CD8-positive, alpha-beta memory T cell (primary cell): Measurements from ENCODE around the gene PPIF. TPM values are rescaled to one million over a fixed set of nuclear protein-coding genes. Genes with fewer than 3 reads are reported as not detected.

Source experiments
- CTCF ChIA-PET: fragments of 350-600 bp; sonication (Branson Sonifier 250); formaldehyde crosslinking; loops from one replicate; lab custom pipeline; 2021; ENCODE audit warnings: antibody characterized with exemption; lab: Charles Lee
- POLR2A ChIA-PET: fragments of 350-600 bp; sonication (Branson Sonifier 250); formaldehyde crosslinking; loops from one replicate; lab custom pipeline; 2021; ENCODE audit warnings: antibody characterized with exemption; lab: Charles Lee
- DNase-seq, 5 donors: peaks; one replicate each; pipeline versions ENCODE4 v3.0.0 to v3.0.0-alpha.2; 2020 to 2022; ENCODE audit warnings: mixed read lengths in 1 of 5
- H3K27ac ChIP-seq: one replicate; pipeline ENCODE4 v1.7.0; 2013; ENCODE audit warnings: low read depth, mild to moderate bottlenecking, low read length, moderate library complexity
- H3K27me3 ChIP-seq: 2 replicates; pipeline ENCODE4 v1.7.0; 2013; ENCODE audit warnings: low read length, mild to moderate bottlenecking; ENCODE audit not compliant: insufficient read depth, poor library complexity, severe bottlenecking
- H3K36me3 ChIP-seq: 2 replicates; pipeline ENCODE4 v1.7.0; 2013; ENCODE audit warnings: mild to moderate bottlenecking, low read length, moderate library complexity; ENCODE audit not compliant: insufficient read depth
- H3K4me1 ChIP-seq: 2 replicates; pipeline ENCODE4 v1.7.0; 2013; ENCODE audit warnings: mild to moderate bottlenecking, low read length, moderate library complexity; ENCODE audit not compliant: insufficient read depth
- H3K4me3 ChIP-seq: 2 replicates; pipeline ENCODE4 v1.7.0; 2013; ENCODE audit warnings: mild to moderate bottlenecking, low read length
- H3K9me3 ChIP-seq: 2 replicates; pipeline ENCODE4 v1.7.0; 2013; ENCODE audit warnings: mild to moderate bottlenecking, low read length
- H3K27ac Mint-ChIP-seq, 8 donors: one replicate each; pipeline ENCODE4 v1.8.0; 2020 to 2021; ENCODE audit warnings: mixed read lengths in 8 of 8, mild to moderate bottlenecking in 6 of 8, inconsistent platforms in 3 of 8, moderate library complexity in 3 of 8
- H3K27me3 Mint-ChIP-seq, 2 donors: one replicate each; pipeline ENCODE4 v1.8.0; 2020 to 2021; ENCODE audit warnings: mixed read lengths in 2 of 2, mild to moderate bottlenecking in 1 of 2, moderate library complexity in 1 of 2
- H3K36me3 Mint-ChIP-seq, 3 donors: one replicate each; pipeline ENCODE4 v1.8.0; 2020 to 2021; ENCODE audit warnings: mixed read lengths in 3 of 3, inconsistent platforms in 1 of 3, mild to moderate bottlenecking in 1 of 3
- H3K4me1 Mint-ChIP-seq, 3 donors: one replicate each; pipeline ENCODE4 v1.8.0; 2020 to 2021; ENCODE audit warnings: mixed read lengths in 3 of 3, inconsistent platforms in 1 of 3, mild to moderate bottlenecking in 1 of 3
- H3K4me3 Mint-ChIP-seq, 7 donors: one replicate each; pipeline ENCODE4 v1.8.0; 2020 to 2021; ENCODE audit warnings: mixed read lengths in 7 of 7, mild to moderate bottlenecking in 6 of 7, moderate library complexity in 4 of 7, inconsistent platforms in 2 of 7
- H3K9me3 Mint-ChIP-seq, 5 donors: one replicate each; pipeline ENCODE4 v1.8.0; 2020 to 2022; ENCODE audit warnings: mixed read lengths in 5 of 5, mild to moderate bottlenecking in 3 of 5, moderate library complexity in 2 of 5, inconsistent platforms in 1 of 5
- polyA plus RNA-seq: library from polyadenylated mRNA; unstranded; fragments of 300-500 nt; fragmentation: Illumina TruSeq; gene quantifications from one replicate; pipeline ENCODE4 v1.2.3, GENCODE V29; 2021
- total RNA-seq, 2 experiments: library from RNA; stranded (reverse); gene quantifications; one replicate each; pipeline ENCODE4 v1.2.3, GENCODE V29; 2021

Gene PPIF
- total and polyA plus RNA-seq, 3 experiments from 2014 or later = 13.7 to 181 (median 173) TPM

DNA sequence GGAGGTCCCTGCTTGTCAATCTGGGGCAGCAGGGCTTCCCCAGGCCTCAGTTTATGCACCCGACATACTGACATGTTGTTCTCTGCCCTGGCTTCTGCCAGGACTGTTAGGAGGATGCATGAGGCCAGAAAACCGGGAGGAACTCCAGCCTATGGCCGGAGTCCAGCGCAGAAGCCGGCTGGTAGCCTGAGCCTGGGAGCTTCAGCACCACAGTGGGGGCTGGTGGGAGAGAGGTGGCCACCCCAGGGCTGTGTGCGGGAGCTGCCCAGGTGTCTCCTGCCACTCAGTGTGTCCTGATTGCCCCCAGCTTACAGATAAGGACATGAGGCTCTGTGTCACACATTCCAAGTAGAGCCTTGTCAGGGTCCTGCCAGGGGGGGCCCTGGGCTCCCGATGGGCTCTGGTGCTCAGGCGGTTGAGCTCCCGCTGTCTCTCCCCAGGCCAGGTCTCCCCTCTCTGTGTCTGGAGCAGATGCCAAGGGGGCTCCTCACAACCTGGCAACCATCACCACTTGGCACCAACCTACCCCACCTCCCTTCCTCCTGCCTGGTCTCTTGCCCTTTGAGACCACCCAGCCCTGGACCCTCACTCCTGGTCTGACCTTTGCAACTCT lies 32.3 kb downstream of the PPIF start:
- H3K9me3 Mint-ChIP-seq = no peaks in the 10 kb centered on the region

DNA sequence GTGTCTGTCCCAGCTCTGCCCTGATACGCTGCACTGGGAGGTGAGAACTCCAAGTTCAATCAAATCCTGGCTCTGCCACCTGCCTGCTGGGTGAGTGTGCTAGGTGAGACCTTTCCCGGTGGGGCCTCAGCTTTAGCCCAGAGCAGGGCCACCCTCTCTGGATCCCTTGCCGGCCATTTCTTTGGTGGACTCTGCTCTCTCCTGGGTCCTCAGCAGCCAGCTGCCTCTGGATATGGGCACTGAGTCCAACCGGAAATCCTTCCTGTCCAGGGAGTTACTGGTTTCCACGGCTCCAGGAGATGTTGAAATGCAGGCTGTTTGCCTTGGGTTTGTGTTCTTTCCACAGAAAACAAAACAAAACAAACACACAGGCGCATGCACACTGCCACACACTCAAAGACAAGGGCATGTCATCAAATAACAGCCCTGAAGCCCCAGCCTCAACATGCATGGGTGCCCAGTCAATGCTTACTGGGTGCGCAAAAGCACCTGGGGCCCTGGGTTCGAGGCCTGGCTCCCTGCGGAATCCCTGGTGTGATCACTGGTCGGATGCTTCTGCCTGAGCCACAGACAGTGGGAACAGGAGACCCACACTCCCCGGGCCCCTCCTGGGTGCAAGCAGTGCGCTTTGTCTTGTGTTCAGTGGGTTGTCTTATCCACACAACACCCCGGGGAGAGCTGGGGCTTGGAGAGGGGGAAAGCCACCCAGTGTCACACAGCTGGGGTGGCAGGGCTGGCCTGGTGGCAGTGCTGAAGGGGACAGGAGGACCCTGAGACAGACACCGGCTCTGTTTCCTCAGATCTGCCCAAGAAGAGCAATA lies 33.1 kb downstream of the PPIF start:
- Histone ChIP-seq H3K36me3 (no peaks in the 10 kb centered on the region), H3K27me3 (no peaks in the 10 kb centered on the region), H3K9me3 (no peaks in the 10 kb centered on the region), H3K4me3 (no peak overlapping the region), H3K4me1 (no peaks in the 10 kb centered on the region), H3K27ac (no peak overlapping the region)
- ChIA-PET CTCF (no interaction called here), POLR2A (no interaction called here)
- H3K36me3 Mint-ChIP-seq = no peaks in the 10 kb centered on the region
- no peaks in the 10 kb centered on the region for H3K4me1 Mint-ChIP-seq
- no peaks in the 10 kb centered on the region for H3K9me3 Mint-ChIP-seq
- H3K27ac Mint-ChIP-seq = no peak overlapping the region
- no peak overlapping the region for H3K4me3 Mint-ChIP-seq
- no peaks in the 10 kb centered on the region for H3K27me3 Mint-ChIP-seq
- DNase-seq = no peak

More for the DNA sequence above, 32.3 kb downstream of the PPIF start:
- H3K36me3 Mint-ChIP-seq = no peaks in the 10 kb centered on the region
- H3K27ac Mint-ChIP-seq = no peak overlapping the region
- no peaks in the 10 kb centered on the region for H3K36me3 ChIP-seq
- POLR2A ChIA-PET = no interaction called here
- peaks cover 0 to 2% (median 2%) of the 10 kb centered on the region in 3 donors for H3K4me1 Mint-ChIP-seq
- H3K27me3 ChIP-seq = no peaks in the 10 kb centered on the region
- peaks cover 4% of the 10 kb centered on the region for H3K4me1 ChIP-seq
- CTCF ChIA-PET = no interaction called here
- no peak overlapping the region for H3K4me3 Mint-ChIP-seq
- no peaks in the 10 kb centered on the region for H3K9me3 ChIP-seq
- peaks cover 0 to 1% of the 10 kb centered on the region in 2 donors for H3K27me3 Mint-ChIP-seq
- no peak overlapping the region for H3K27ac ChIP-seq
- no peak overlapping the region for H3K4me3 ChIP-seq
- no peak for DNase-seq

DNA sequence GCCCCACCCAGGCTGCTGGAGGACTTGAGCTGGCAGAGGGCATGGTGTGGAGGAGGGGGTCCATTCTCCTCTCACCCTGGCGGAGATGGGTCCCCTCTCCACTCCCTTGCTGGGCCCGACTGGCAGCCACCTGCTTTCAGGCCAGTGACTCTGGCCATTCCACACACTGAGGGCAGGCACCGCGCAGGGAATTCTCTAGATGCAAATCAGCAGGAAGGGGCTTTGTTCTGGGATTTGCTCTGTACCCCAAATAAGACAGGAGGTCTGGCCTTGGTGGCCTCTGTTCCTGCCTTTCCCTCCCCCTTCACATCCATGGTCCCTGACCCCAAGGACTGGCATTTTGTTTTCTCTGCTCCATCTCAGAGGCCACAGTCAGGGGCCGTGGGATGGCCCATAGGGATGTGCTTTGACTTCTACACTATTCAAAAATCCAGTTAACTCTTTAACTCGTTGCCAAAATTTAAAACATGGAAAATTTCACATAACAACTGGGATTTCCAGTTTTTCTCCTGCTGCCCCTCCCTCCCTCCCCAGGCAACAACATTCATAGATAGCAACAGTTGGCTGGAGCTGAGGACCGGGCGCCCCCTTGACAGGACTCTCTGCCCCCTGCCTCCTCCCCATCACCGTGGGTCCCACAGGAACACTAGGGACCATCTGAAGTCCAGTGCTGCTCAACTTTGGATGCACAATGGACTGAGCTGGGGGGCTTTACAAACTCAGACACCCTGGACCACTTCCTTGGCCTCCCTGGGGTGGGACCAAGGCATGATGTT lies 33.9 kb downstream of the PPIF start:
- Mint-ChIP-seq H3K4me3 (no peak overlapping the region), H3K9me3 (no peaks in the 10 kb centered on the region), H3K36me3 (no peaks in the 10 kb centered on the region), H3K27me3 (no peaks in the 10 kb centered on the region), H3K27ac (no peak overlapping the region), H3K4me1 (no peaks in the 10 kb centered on the region)
- H3K36me3 ChIP-seq = no peaks in the 10 kb centered on the region
- CTCF ChIA-PET = no interaction called here
- H3K27ac ChIP-seq = no peak overlapping the region
- peak in 1 of 5 donors; percentile 35 for DNase-seq
- H3K4me3 ChIP-seq = no peak overlapping the region
- POLR2A ChIA-PET = no interaction called here
- no peaks in the 10 kb centered on the region for H3K27me3 ChIP-seq
- H3K4me1 ChIP-seq = no peaks in the 10 kb centered on the region
- no peaks in the 10 kb centered on the region for H3K9me3 ChIP-seq

DNA sequence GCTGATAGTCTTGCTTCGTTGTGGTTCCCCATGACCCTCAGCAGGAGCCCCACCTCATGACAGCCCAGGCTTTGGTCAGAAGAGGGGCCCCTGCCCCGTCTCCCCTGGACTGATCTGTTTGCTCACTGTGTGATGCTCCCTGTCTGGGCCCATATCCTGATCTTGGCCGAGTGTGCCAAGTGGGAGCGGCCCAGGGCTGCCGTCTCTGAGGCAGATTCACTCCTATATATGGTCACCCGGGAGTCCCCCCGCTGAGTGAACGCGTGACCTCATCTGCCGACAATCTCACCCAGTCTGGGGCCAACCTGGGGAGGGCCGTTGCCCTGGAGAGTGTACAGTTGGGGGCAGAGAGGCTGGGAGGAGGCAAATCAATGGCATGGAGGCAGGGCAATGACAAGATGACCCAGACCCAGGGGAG lies 34.5 kb downstream of the PPIF start:
- H3K27me3 ChIP-seq = no peaks in the 10 kb centered on the region
- H3K4me1 ChIP-seq = no peaks in the 10 kb centered on the region
- no peak overlapping the region for H3K4me3 ChIP-seq
- H3K27ac Mint-ChIP-seq = no peak overlapping the region
- no peak overlapping the region for H3K4me3 Mint-ChIP-seq
- no peaks in the 10 kb centered on the region for H3K9me3 ChIP-seq
- no peak overlapping the region for H3K27ac ChIP-seq
- ChIA-PET POLR2A (no interaction called here), CTCF (no interaction called here)
- no peaks in the 10 kb centered on the region for H3K9me3 Mint-ChIP-seq
- H3K36me3 ChIP-seq = no peaks in the 10 kb centered on the region
- DNase-seq = peak in 1 of 5 donors; percentile 46
- no peaks in the 10 kb centered on the region for H3K4me1 Mint-ChIP-seq
- no peaks in the 10 kb centered on the region for H3K27me3 Mint-ChIP-seq
- no peaks in the 10 kb centered on the region for H3K36me3 Mint-ChIP-seq

DNA sequence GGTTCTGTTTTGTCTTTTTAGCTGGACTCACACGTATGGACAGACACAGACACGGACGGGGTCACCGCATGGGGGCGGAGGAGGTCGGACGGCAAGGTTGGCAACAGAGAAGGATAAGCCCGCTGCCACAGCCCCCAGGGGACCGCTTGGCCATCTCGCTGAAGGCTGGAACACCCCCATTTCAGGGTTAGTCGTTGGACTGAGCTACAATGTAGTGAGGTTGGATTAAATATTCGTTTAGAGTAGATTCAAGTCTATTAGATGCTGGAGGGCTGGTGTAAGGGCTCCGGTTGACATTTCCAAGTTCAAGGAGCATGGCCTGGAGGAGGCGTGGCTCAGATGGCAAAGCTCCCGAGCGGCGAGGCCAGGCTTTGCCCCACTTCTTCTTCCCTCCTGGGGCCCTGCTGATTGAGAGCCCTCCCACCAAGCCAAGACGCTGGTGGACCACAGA lies 35.2 kb downstream of the PPIF start:
- no peaks in the 10 kb centered on the region for H3K9me3 Mint-ChIP-seq
- Histone ChIP-seq H3K9me3 (no peaks in the 10 kb centered on the region), H3K4me1 (no peaks in the 10 kb centered on the region), H3K4me3 (no peak overlapping the region), H3K36me3 (no peaks in the 10 kb centered on the region), H3K27ac (no peak overlapping the region), H3K27me3 (no peaks in the 10 kb centered on the region)
- peak overlapping the region in 1 of 8 donors; percentile 66 for H3K27ac Mint-ChIP-seq
- CTCF ChIA-PET = interaction anchor here (0.8 kb wide), 1 partner anchor 38 kb away, joined by 3 read pairs; no protein-coding TSS in a partner anchor
- no peaks in the 10 kb centered on the region for H3K36me3 Mint-ChIP-seq
- POLR2A ChIA-PET = no interaction called here
- H3K4me3 Mint-ChIP-seq = no peak overlapping the region
- no peaks in the 10 kb centered on the region for H3K27me3 Mint-ChIP-seq
- DNase-seq = peak in 1 of 5 donors; percentile 26
- H3K4me1 Mint-ChIP-seq = no peaks in the 10 kb centered on the region

DNA sequence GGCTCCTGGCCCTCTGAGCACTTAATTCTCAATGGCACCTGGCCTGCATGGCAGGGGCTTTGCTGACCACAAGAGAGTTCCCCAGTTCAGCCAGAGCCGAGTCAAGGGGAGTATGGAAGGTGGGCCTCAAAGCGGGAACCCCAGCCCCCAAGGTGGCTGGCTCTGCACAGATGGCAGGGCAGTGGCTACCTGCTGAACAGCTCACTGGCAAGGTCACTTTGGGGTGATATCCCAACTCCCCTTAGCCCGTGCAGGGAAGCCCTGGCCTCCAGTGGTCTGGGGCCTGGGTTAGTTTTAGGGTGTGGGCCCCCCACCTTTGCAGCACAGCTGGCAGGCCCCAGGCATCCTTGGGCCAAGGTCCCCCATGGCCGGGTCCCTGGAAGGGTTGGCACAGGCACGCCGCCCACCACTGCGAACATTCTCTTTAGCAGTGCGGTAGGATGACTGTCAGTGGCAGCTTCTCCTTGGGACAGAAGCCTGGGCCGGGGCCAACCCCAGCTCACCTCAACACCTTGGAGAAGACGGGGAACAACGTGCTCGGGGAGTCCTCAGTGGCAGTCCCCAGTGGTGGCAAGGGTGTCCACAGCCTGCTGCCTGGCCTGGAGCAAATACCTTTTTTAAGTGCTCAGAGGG lies 36.8 kb downstream of the PPIF start:
- peak in 1 of 5 donors; percentile 30 for DNase-seq
- no peaks in the 10 kb centered on the region for H3K27me3 ChIP-seq
- no peaks in the 10 kb centered on the region for H3K4me1 Mint-ChIP-seq

DNA sequence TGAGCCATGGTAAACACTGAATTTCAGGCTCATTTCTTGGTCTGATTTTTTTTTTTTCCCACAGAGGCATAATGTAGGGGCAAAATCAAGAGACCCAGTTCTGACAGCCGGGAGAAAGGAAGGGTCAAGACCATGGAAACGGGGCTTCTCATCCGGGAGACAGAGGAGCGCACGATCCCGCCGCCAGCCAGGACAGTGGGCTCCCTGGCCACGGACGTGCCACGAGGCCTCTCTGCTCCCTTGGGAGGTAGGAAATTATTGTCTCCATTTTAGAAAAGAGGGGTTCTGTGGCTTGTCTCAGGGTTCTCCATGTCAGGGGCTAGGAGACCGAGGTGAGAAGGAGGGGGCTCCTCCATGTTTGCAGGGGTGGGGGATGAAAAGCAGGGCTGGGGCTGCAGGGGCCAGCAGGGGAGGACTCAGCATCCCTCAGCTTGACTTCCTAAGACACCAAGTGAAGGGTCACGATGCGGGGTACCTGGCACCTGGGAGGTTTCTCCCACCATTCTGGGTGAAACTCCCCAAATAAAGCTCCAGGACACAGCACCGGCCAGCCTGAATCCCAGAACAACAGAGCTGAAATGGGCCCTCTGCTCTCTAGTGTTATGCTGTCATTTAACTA lies 37.6 kb downstream of the PPIF start:
- Histone ChIP-seq H3K27ac (no peak overlapping the region), H3K4me3 (no peak overlapping the region), H3K4me1 (no peaks in the 10 kb centered on the region), H3K9me3 (no peaks in the 10 kb centered on the region), H3K27me3 (no peaks in the 10 kb centered on the region), H3K36me3 (no peaks in the 10 kb centered on the region)
- H3K4me3 Mint-ChIP-seq = no peak overlapping the region
- H3K4me1 Mint-ChIP-seq = no peaks in the 10 kb centered on the region
- no peaks in the 10 kb centered on the region for H3K9me3 Mint-ChIP-seq
- no peaks in the 10 kb centered on the region for H3K36me3 Mint-ChIP-seq
- H3K27me3 Mint-ChIP-seq = no peaks in the 10 kb centered on the region
- POLR2A ChIA-PET = no interaction called here
- no peak for DNase-seq
- CTCF ChIA-PET = interaction anchor here (1.1 to 1.6 kb wide), 2 partner anchors 75 to 83 kb away, joined by 3 read pairs; no protein-coding TSS in a partner anchor
- H3K27ac Mint-ChIP-seq = no peak overlapping the region

More for the DNA sequence above, 36.8 kb downstream of the PPIF start:
- POLR2A ChIA-PET = no interaction called here
- no peaks in the 10 kb centered on the region for H3K27me3 Mint-ChIP-seq
- H3K27ac Mint-ChIP-seq = no peak overlapping the region
- Histone ChIP-seq H3K9me3 (no peaks in the 10 kb centered on the region), H3K27ac (no peak overlapping the region), H3K36me3 (no peaks in the 10 kb centered on the region), H3K4me3 (no peak overlapping the region), H3K4me1 (no peaks in the 10 kb centered on the region)
- no peak overlapping the region for H3K4me3 Mint-ChIP-seq
- CTCF ChIA-PET = interaction anchor here (1.1 to 1.6 kb wide), 2 partner anchors 75 to 84 kb away, joined by 3 read pairs; no protein-coding TSS in a partner anchor
- no peaks in the 10 kb centered on the region for H3K9me3 Mint-ChIP-seq
- H3K36me3 Mint-ChIP-seq = no peaks in the 10 kb centered on the region
